Heart left ventricle (tissue), 16 donors: ENCODE measurements around the gene DDX31. TPM values are rescaled to one million over a fixed set of nuclear protein-coding genes. Genes with fewer than 3 reads are reported as not detected.

Experiments
- ATAC-seq, 4 donors: fragments of 200-7000 bp; cut with Tn5 transposase; one replicate each; pipeline ENCODE4 v1.9.1; 2020 to 2022; ENCODE audit warnings: moderate library complexity in 4 of 4, mild to moderate bottlenecking in 3 of 4, moderate number of reproducible peaks in 1 of 4
- DNase-seq, 5 donors: peaks; one replicate each; pipeline ENCODE4 v3.0.0-alpha.2; 2020
- H3K27ac ChIP-seq, 12 donors: fragments of 200-600 bp; sonication (generic) in 4 of 12; one replicate each; pipeline versions ENCODE4 v1.5.0 to v1.8.0; 2016 to 2022; ENCODE audit warnings: mild to moderate bottlenecking in 2 of 12
- H3K27me3 ChIP-seq, 9 donors: fragments of 200-600 bp; sonication (generic) in 2 of 9; one replicate each; pipeline versions ENCODE4 v1.5.1 to v1.8.0; 2016 to 2022; ENCODE audit warnings: mild to moderate bottlenecking in 3 of 9
- H3K36me3 ChIP-seq, 9 donors: fragments of 200-600 bp; sonication (generic) in 2 of 9; one replicate each; pipeline versions ENCODE4 v1.5.0 to v1.8.0; 2018 to 2022; ENCODE audit warnings: mild to moderate bottlenecking in 2 of 9
- H3K4me1 ChIP-seq, 12 donors: fragments of 200-600 bp; sonication (generic) in 4 of 12; one replicate each; pipeline versions ENCODE4 v1.5.0 to v1.8.0; 2016 to 2022; ENCODE audit warnings: mild to moderate bottlenecking in 3 of 12
- H3K4me3 ChIP-seq, 12 donors: fragments of 200-600 bp; sonication (generic) in 4 of 12; one replicate each; pipeline versions ENCODE4 v1.5.0 to v1.8.0; 2017 to 2022; ENCODE audit warnings: mild to moderate bottlenecking in 9 of 12, moderate library complexity in 4 of 12
- H3K9me3 ChIP-seq, 12 donors: fragments of 200-600 bp; sonication (generic) in 4 of 12; one replicate each; pipeline versions ENCODE4 v1.5.0 to v1.8.0; 2016 to 2022; ENCODE audit warnings: mild to moderate bottlenecking in 1 of 12
- CTCF ChIP-seq, 12 donors: fragments of 200-600 bp; sonication (generic) in 4 of 12; IDR thresholded peaks; one replicate each; pipeline versions ENCODE4 v1.5.0 to v1.8.0; 2018 to 2022; ENCODE audit warnings: antibody characterized with exemption in 12 of 12, mild to moderate bottlenecking in 5 of 12
- POLR2A ChIP-seq, 2 donors: fragments of 450-650 bp; IDR thresholded peaks; one replicate each; pipeline ENCODE4 v1.6.1; 2017; ENCODE audit warnings: antibody characterized with exemption in 2 of 2, mild to moderate bottlenecking in 2 of 2, moderate library complexity in 2 of 2
- WGBS, 4 donors: extraction: QIAGEN DNeasy Blood & Tissue Kit in 2 of 4; methylation state at CpG; one replicate each; pipeline versions ENCODE4 v1.1.5 to v1.1.7; 2013 to 2018; 5-methylcytosine and 5-hydroxymethylcytosine counted together
- intact Hi-C, 10 donors: fragments of 100-400 bp; cut with DNase I; formaldehyde crosslinking; loops; one replicate each; pipeline versions ENCODE4 v1.11.1 to v1.14.2; 2022
- polyA plus RNA-seq, 2 donors: library from polyadenylated mRNA; stranded (reverse); fragments of 200-250 nt; gene quantifications; one replicate each; pipeline ENCODE4 v1.2.3, GENCODE V29; 2013
- total RNA-seq, 9 donors: library from RNA; depleted of rRNA in 2 of 9; stranded (reverse); fragments of >200 nt in 2 of 9; fragmentation: NEBNext Ultra II Directional in 3 of 9; extraction: Animal tissue kit (Norgen Biotek cat#: 25700) in 3 of 9; gene quantifications; one replicate each; pipeline versions ENCODE4 v1.1.0 to v1.2.4, GENCODE V29; 2016 to 2023
- donor health status: ischemic (EF 13 %, LVEDD 7.1; RV severe dilation, severe dysfunction).
- donor health status: healthy with polysubstance abuse.
- donor health status: DM: no; HTN: yes; CAD: no.
- donor health status: DM: no; HTN: no; CAD: no.
- donor health status: ischemic (EF 25% LVEDD 6.9; RV normal size, moderate dysfunction).
- donor health status: ischemic (EF 25% LVEDD 5.7; RV mildly dilated, moderate dysfunction).
- donor health status: healthy.
- donor health status: DM: yes; HTN: yes; CAD: no.
- donor health status: ischemic (EF 35%, LVEDD 5.7; RV mildly dilated, moderate dysfunction).
- donor health status: nonischemic (EF 11% LVEDD 7.7; RV severe dilation, severe dysfunction).
- donor health status: DM: yes; HTN: yes; CAD: no.
- donor health status: PGD.
- donor health status: ischemic (EF 29% LVEDD 5.4; RV normal size, mild dysfunction).
- donor health status: nonischemic (EF 23%, LVEDD 6.1; RV moderate dilation, normal function).

DDX31 gene
- total and polyA plus RNA-seq, 11 donors, result 2.4 to 7.0 (median 5.1) TPM

- no peak for ATAC-seq
- Histone ChIP-seq H3K4me3 (no peak overlapping the region), H3K9me3 (no peaks in the 10 kb centered on the region), H3K36me3 (peaks cover 3 to 71% (median 52%) of the 10 kb centered on the region in 9 donors), H3K27me3 (no peaks in the 10 kb centered on the region), H3K4me1 (no peaks in the 10 kb centered on the region), H3K27ac (no peak overlapping the region)
- no peak for DNase-seq
- intact Hi-C loops, result no loop called here
- TF ChIP-seq POLR2A (IDR thresholded peaks at IDR 0.05), result no peak
- TF ChIP-seq CTCF (IDR thresholded peaks at IDR 0.05), result no peak
- WGBS, 4 donors, result 83 to 87% (median 85%) methylated on average over 12 of the region's 12 CpGs
Measured at GRCh38 chr9:132637351-132637750, 32.4 kb downstream of the DDX31 start.

- Histone ChIP-seq H3K27me3 (no peaks in the 10 kb centered on the region), H3K9me3 (no peaks in the 10 kb centered on the region), H3K27ac (no peak overlapping the region), H3K4me3 (no peak overlapping the region), H3K36me3 (peaks cover 0 to 66% (median 47%) of the 10 kb centered on the region in 9 donors), H3K4me1 (no peaks in the 10 kb centered on the region)
- no peak for ATAC-seq
- WGBS, 4 donors, result 96 to 100% (median 98%) methylated on average over 3 of the region's 3 CpGs
- TF ChIP-seq POLR2A (IDR thresholded peaks at IDR 0.05) (no peak), CTCF (IDR thresholded peaks at IDR 0.05) (no peak)
- no peak for DNase-seq
- intact Hi-C loops, result no loop called here
Measured at GRCh38 chr9:132634327-132634726, 35.5 kb downstream of the DDX31 start.

- no peaks in the 10 kb centered on the region for H3K4me1 ChIP-seq
- DNase-seq (no peak), ATAC-seq (no peak)
- intact Hi-C loops, result no loop called here
- no peak overlapping the region for H3K4me3 ChIP-seq
- peaks cover 0 to 66% (median 48%) of the 10 kb centered on the region in 9 donors for H3K36me3 ChIP-seq
- TF ChIP-seq CTCF (IDR thresholded peaks at IDR 0.05) (no peak), POLR2A (IDR thresholded peaks at IDR 0.05) (no peak)
- 96 to 98% (median 96%) methylated on average over 7 of the region's 7 CpGs for WGBS, 4 donors
- no peaks in the 10 kb centered on the region for H3K9me3 ChIP-seq
- no peak overlapping the region for H3K27ac ChIP-seq
- no peaks in the 10 kb centered on the region for H3K27me3 ChIP-seq
Measured at GRCh38 chr9:132632413-132633129, 37.2 kb downstream of the DDX31 start.

GRCh38 chr9:132631685-132632084, 38.1 kb downstream of the DDX31 start:
- DNase-seq (no peak), ATAC-seq (no peak)
- H3K27ac ChIP-seq, result no peak overlapping the region
- H3K4me1 ChIP-seq, result no peaks in the 10 kb centered on the region
- no peak overlapping the region for H3K4me3 ChIP-seq
- peaks cover 0 to 66% (median 51%) of the 10 kb centered on the region in 9 donors for H3K36me3 ChIP-seq
- TF ChIP-seq CTCF (IDR thresholded peaks at IDR 0.05) (no peak), POLR2A (IDR thresholded peaks at IDR 0.05) (no peak)
- WGBS, 4 donors, result 84 to 89% (median 84%) methylated on average over 7 of the region's 7 CpGs
- H3K9me3 ChIP-seq, result no peaks in the 10 kb centered on the region
- no peaks in the 10 kb centered on the region for H3K27me3 ChIP-seq
- intact Hi-C loops, result no loop called here
